ENCODE data around the gene PRM3. TPM values are rescaled to one million over a fixed set of nuclear protein-coding genes. Genes with fewer than 3 reads are reported as not detected.

Gene PRM3, protein sequence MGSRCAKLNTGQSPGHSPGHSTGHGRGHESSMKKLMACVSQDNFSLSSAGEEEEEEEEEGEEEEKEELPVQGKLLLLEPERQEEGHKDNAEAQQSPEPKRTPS
- total RNA-seq: not detected in 2 replicates

DNA sequence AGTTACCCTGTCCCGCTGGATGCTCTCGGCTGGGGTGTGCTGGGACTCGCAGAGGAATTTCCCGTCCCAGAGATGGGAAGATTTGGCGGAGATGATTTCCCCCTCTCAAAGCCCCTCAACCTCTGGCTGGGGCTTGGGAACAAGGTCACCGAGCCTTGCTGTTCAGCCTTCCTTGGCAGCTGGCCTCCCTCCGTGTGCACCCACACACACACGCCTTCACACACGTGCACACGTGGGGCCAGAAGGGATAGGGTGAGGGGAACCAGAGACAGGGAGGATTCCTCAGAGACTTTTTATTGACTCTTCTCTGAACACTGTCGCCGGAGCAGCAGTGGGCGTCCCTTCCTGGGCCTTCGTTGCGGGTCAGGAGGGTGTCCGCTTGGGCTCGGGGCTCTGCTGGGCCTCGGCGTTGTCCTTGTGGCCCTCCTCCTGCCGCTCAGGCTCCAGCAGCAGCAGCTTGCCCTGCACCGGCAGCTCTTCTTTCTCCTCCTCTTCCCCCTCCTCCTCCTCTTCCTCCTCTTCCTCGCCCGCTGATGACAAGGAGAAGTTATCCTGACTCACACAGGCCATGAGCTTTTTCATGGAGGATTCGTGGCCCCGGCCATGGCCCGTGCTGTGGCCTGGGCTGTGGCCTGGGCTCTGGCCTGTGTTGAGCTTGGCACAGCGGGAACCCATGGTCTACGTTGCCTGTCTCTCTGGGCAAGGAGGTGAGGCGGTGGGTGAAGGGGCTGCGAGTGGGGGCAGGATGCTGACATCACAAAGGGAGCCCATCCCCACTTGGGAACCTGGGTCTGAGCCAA is at the start of gene PRM3:
Gene PRM3, minus strand, starts transcription at position 709 of the 800 bp plus-strand sequence. Its CDS starts 34 bp downstream, at position 675.

DNA sequence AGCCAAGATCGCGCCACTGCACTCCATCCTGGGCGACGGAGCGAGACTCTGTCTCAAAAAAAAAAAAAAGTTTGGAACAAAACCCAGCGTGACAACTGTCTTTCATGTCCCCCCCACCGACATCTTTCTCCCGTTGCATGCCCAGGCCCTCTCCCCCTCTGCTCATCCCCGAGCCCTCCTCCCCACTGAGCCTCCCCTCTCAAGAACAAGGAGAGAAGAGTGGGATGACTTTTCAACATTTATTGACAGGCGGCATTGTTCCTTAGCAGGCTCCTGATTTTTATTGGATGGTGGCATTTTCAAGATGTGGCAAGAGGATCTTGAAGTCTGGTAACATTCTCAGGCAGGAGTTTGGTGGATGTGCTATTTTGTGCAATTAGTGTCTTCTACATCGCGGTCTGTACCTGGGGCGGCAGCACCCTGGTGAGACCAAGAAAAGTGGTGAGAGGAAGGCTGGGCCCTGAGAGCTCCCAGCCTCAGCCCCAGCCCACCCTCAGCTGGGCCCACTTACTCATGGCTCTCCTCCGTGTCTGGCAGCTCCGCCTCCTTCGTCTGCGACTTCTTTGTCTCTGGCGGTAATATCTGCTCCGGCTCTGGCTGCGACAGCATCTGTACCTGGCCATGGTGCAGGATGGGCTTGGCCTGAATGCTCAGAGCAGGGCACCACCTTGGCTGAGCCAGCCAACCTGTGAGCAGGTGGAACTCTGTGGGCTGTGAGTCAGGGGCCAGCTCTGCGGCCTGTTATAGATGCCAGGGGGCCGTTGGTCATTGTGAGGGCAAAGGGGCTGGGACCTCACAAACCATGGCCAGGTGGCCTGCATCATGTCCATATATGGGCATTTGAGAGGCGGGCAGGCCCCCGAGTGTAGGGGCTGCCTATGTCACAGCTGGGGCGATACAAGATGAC is 7.4 kb upstream of the PRM3 start, which contains the start of gene PRM1:
Gene PRM1, minus strand, starts transcription at position 715 of the 907 bp plus-strand sequence. Its CDS starts 92 bp downstream, at position 623.

DNA sequence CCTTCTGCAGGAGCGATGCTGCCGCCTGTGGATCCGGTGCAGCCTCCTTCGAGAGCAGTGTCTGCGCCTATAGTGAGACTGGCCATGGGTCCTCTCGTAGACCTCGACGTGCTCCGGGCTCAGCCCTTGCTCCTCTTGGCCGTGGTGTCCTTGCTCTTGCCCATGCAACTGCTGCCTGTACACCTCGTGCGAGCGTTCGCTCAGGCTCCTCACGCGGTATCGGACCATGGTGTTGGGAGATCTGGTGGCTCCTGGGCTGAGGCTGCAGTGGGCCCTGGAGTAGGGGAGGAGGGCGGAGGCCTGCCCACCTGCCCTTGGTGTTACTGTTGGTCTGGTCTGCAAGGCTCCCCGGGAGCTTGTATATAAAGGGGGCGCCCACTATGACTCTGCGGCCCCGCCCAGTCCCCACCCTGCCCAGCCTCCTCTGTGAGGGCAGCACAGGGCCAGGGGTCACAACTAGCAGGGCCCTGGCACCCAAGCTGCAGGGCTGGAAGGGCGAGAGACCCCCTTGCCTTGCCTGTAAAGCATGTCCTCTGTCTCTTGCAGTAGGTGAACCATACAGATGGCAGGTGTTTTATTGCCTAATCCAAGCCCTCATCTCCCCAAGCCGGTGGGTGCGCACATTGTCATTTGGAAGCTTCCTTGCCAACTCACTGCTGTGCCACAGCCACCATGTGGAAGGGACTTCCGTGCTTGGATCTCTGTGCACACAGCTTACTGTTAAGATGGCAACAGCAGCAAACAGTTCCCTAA is 2.9 kb upstream of the PRM3 start, which contains the start of gene PRM2:
Gene PRM2, minus strand, starts transcription at position 338 of the 753 bp plus-strand sequence. Its CDS starts 110 bp downstream, at position 228.

DNA sequence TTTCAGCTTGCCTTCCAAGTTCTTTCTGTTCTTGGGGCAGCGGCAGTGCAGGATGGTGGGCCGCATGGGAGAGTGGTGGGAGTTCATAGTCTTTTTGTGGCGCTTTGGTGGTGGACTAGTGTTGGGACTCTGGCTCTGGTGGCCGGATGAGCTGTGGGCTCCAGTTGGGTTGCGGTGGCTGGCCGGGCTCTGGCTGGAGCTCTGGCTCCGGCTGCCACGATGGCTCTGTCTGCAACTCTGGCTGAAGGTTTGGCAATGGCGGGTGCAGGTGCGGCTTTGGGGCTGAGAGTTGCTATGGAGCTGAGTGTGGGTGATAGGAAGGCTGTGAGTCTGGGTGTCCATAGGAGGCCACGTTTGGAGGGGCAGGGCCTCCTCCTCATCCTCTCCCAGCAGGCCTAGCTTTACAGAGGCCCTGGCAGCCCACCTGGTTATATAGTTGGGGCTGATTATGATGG is 4.5 kb downstream of the PRM3 start, which contains the start of gene TNP2:
Gene TNP2, minus strand, starts transcription at position 405 of the 455 bp plus-strand sequence. Its CDS starts 63 bp downstream, at position 342.

DNA sequence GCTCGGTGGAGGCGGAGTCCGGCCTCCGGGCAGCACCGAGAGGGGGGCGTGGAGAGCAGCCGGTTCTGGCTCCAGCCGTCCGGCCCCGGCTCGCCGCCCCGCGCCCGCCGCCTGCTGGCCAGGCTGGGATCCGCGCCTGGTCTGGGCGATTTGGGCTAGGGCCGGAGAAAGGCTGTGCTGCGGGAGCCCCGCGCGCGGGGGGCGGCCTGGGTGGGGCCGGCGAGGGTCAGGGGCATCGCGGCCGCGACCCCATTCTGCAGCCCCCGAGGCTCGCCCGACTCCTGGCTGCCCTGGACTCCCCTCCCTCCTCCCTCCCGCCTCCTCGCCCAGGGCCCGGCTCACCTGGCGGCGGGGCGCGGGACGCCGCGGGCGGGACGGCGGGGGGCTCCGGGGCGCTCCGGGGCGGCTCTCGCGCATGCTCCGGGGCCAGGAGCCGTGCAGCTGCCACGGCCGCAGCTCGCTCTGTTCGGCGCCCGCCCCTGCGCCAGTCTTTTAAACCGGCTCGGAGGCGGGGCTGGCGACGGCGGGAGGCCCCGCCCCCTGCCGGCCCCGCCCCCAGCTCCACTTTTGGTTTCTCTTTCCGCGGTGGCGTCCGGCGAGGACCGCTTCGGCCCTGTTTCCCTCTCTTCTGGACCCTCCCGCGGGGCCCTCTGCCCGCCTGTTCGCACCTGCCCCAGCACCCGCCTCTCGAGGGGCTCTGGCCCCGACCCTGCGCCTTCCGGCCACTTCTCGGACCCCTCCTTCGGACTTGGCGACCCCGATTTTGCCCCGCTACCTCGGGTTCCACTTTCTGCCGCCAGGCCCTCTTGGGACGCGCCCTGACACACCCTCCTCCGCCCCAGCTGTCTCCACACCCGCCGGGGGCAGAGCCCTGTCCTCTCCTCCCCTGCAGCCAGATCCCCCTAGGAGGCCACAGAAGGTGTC is 17.4 kb downstream of the PRM3 start, which contains the start of gene SOCS1:
Gene SOCS1, minus strand, starts transcription at position 468 of the 924 bp plus-strand sequence. CDS start 726 bp downstream, outside the sequence.

Other genes with a start within 250 kb of the PRM3 start
- gene SOCS1, start 17.4 kb downstream of the PRM3 start, total RNA-seq: 7.5 and 41.8 TPM in 2 replicates
- not detected in 2 replicates for gene TNP2, start 4.3 kb downstream of the PRM3 start, total RNA-seq
- not detected in 2 replicates for gene PRM2, start 2.9 kb upstream of the PRM3 start, total RNA-seq
- not detected in 2 replicates for gene PRM1, start 7.7 kb upstream of the PRM3 start, total RNA-seq
- 10.9 and 18.0 TPM in 2 replicates for gene RMI2, start 71.8 kb upstream of the PRM3 start, total RNA-seq